Fibroblast of mammary gland (primary cell): Measurements from ENCODE around the gene DOCK3.
"Not testable (repeated sequence)": the region's sequence is repeated elsewhere in the genome, so short reads cannot be mapped to it uniquely, and the experiment has no call there.

ENCODE experiments used
- DNase-seq: peaks from one replicate; pipeline ENCODE4 v3.0.0-alpha.2; 2010; ENCODE audit warnings: low read depth
- H3K4me3 ChIP-seq: 2 replicates; pipeline ENCODE4 v1.5.1; 2011; ENCODE audit warnings: low read depth, mild to moderate bottlenecking, low read length, moderate library complexity; ENCODE audit not compliant: control insufficient read depth
- CTCF ChIP-seq: conservative IDR thresholded peaks from 2 replicates; pipeline ENCODE4 v1.5.1; 2011; ENCODE audit warnings: low read depth, low read length, inconsistent platforms; ENCODE audit not compliant: control insufficient read depth, insufficient read depth

DOCK3 gene

GRCh38 chr3:50786631-50787030 lies 111.9 kb downstream of the DOCK3 start:
- H3K4me3 ChIP-seq: no peak overlapping the region
- TF ChIP-seq CTCF: no peak
- no peak for DNase-seq

- not testable (repeated sequence) for DNase-seq, H3K4me3 ChIP-seq
Observed at GRCh38 chr3:50790894-50791293, 116.2 kb downstream of the DOCK3 start.

GRCh38 chr3:50792568-50792967 lies 117.8 kb downstream of the DOCK3 start:
- H3K4me3 ChIP-seq: no peak overlapping the region
- TF ChIP-seq CTCF: no peak
- no peak for DNase-seq

- DNase-seq, H3K4me3 ChIP-seq: not testable (repeated sequence)
Observed at GRCh38 chr3:50803805-50804204, 129.1 kb downstream of the DOCK3 start.

GRCh38 chr3:50804376-50804775 lies 129.6 kb downstream of the DOCK3 start:
- H3K4me3 ChIP-seq, DNase-seq: not testable (repeated sequence)

GRCh38 chr3:50805321-50805720 lies 130.6 kb downstream of the DOCK3 start:
- no peak for TF ChIP-seq CTCF
- no peak overlapping the region for H3K4me3 ChIP-seq
- no peak for DNase-seq

GRCh38 chr3:50806031-50806430 lies 131.3 kb downstream of the DOCK3 start:
- DNase-seq: no peak
- no peak for TF ChIP-seq CTCF
- no peak overlapping the region for H3K4me3 ChIP-seq

- DNase-seq: no peak
- no peak overlapping the region for H3K4me3 ChIP-seq
- no peak for TF ChIP-seq CTCF
Observed at GRCh38 chr3:50806806-50807205, 132.1 kb downstream of the DOCK3 start.

GRCh38 chr3:50807266-50807665 lies 132.5 kb downstream of the DOCK3 start:
- no peak overlapping the region for H3K4me3 ChIP-seq
- no peak for DNase-seq
- TF ChIP-seq CTCF: no peak
